Common myeloid progenitor, CD34-positive (primary cell): Measurements from ENCODE around the gene GRID2.

Source experiments
- CTCF ChIA-PET: fragments of 350-600 bp; sonication (Branson Sonifier 250); formaldehyde crosslinking; loops from one replicate; lab custom pipeline; 2021; ENCODE audit warnings: antibody characterized with exemption; lab: Charles Lee
- POLR2A ChIA-PET: fragments of 350-600 bp; sonication (Branson Sonifier 250); formaldehyde crosslinking; loops from one replicate; lab custom pipeline; 2021; ENCODE audit warnings: antibody characterized with exemption; lab: Charles Lee
- DNase-seq, 3 donors: peaks; one replicate each; pipeline versions ENCODE4 v3.0.0 to v3.0.0-alpha.2; 2013
- H3K27ac ChIP-seq, 2 experiments: 1 replicate in 1 of 2; 2 replicates in 1 of 2; pipeline ENCODE4 v1.7.0; 2013; ENCODE audit warnings: inconsistent platforms in 2 of 2, low read length in 2 of 2, mild to moderate bottlenecking in 2 of 2, low read depth in 1 of 2, moderate library complexity in 1 of 2; ENCODE audit not compliant: severe bottlenecking in 2 of 2, insufficient read depth in 1 of 2, poor library complexity in 1 of 2
- H3K27me3 ChIP-seq, 5 experiments: replicated peaks in 2 of 5; 1 replicate in 3 of 5; 2 replicates in 2 of 5; pipeline versions ENCODE4 v1.6.1 to v1.7.0; 2013; ENCODE audit warnings: low read length in 4 of 5, mild to moderate bottlenecking in 2 of 5, moderate library complexity in 2 of 5, inconsistent platforms in 1 of 5; ENCODE audit not compliant: insufficient read depth in 5 of 5, control insufficient read depth in 4 of 5
- H3K36me3 ChIP-seq, 4 experiments: 1 replicate in 2 of 4; 2 replicates in 2 of 4; pipeline versions ENCODE4 v1.6.1 to v1.7.0; 2013; ENCODE audit warnings: low read length in 3 of 4, control low read depth in 1 of 4, mild to moderate bottlenecking in 1 of 4; ENCODE audit not compliant: control insufficient read depth in 4 of 4, insufficient read depth in 4 of 4
- H3K4me1 ChIP-seq, 4 experiments: 1 replicate in 3 of 4; 2 replicates in 1 of 4; pipeline versions ENCODE4 v1.6.1 to v1.7.1; 2013; ENCODE audit warnings: low read length in 3 of 4, mild to moderate bottlenecking in 3 of 4, control low read depth in 1 of 4, inconsistent platforms in 1 of 4, moderate library complexity in 1 of 4; ENCODE audit not compliant: control insufficient read depth in 4 of 4, insufficient read depth in 4 of 4; ENCODE audit errors: control extremely low read depth in 1 of 4
- H3K4me3 ChIP-seq, 7 experiments: 1 replicate in 4 of 7; 2 replicates in 3 of 7; pipeline versions ENCODE4 v1.5.1 to v1.7.0; 2013; ENCODE audit warnings: mild to moderate bottlenecking in 7 of 7, low read length in 6 of 7, moderate library complexity in 6 of 7, inconsistent platforms in 2 of 7, low read depth in 2 of 7, control low read depth in 1 of 7; ENCODE audit not compliant: insufficient read depth in 4 of 7, control insufficient read depth in 1 of 7; ENCODE audit errors: extremely low read depth in 1 of 7
- H3K9me3 ChIP-seq, 5 experiments: 1 replicate in 4 of 5; 2 replicates in 1 of 5; pipeline versions ENCODE4 v1.6.1 to v1.7.1; 2013; ENCODE audit warnings: low read length in 4 of 5, mild to moderate bottlenecking in 2 of 5, inconsistent platforms in 1 of 5, low read depth in 1 of 5, moderate library complexity in 1 of 5; ENCODE audit not compliant: control insufficient read depth in 4 of 5, insufficient read depth in 2 of 5; ENCODE audit errors: control extremely low read depth in 1 of 5
- WGBS: methylation state at CpG from one replicate; pipeline ENCODE4 v1.1.5; 2013; ENCODE audit not compliant: insufficient coverage; 5-methylcytosine and 5-hydroxymethylcytosine counted together

The GRID2 gene

DNA sequence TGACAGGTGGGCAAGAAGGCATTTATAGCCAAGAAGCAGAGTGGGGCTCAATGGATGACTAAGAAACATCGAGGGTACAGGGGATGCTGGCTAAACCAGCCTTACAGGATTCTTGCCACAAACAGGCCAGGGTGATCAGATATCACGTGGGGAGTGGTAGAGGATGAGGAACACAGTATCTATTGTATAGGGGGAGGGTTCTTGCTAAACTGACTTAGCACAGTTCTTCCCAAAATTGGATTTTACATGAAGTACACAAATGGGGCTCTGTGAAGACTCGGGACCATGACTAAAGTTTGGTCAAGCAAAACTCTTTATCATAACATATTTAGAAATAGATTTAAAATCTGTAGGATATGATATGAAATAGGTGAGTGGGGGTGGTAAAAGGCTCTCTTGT, 1380.8 kb downstream of the GRID2 start:
- Histone ChIP-seq H3K27ac (no peak overlapping the region), H3K4me1 (no peaks in the 10 kb centered on the region), H3K36me3 (no peaks in the 10 kb centered on the region), H3K4me3 (no peak overlapping the region), H3K27me3 (peaks cover 0 to 1% (median 0%) of the 10 kb centered on the region in 5 experiments), H3K9me3 (no peaks in the 10 kb centered on the region)
- 80% methylated on average over 1 of the region's 3 CpGs for WGBS
- ChIA-PET CTCF (no interaction called here), POLR2A (no interaction called here)
- no peak for DNase-seq

DNA sequence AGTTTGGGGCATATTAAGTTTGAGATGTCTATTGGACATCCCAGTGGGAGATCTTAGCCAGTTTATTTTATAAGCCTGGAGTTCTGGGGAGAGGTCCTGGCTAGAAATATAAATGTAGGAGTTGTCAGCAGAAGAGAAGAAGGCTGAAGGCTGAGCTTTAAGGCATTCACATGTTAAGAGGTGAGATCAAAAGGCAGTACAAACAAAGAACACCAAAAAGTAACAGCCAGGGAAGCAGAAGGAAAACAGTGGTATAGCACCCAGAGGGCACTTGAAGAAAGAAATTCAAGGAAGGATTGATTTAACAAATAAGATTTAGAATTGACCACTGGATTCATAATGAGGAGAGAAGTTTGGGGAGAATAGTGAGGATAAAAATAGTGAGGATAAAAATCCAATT, 1383.5 kb downstream of the GRID2 start:
- no peaks in the 10 kb centered on the region for H3K9me3 ChIP-seq
- no peak for DNase-seq
- no peak overlapping the region for H3K4me3 ChIP-seq
- H3K27ac ChIP-seq, result no peak overlapping the region
- H3K27me3 ChIP-seq, result peaks cover 0 to 1% (median 0%) of the 10 kb centered on the region in 5 experiments
- H3K4me1 ChIP-seq, result no peaks in the 10 kb centered on the region
- POLR2A ChIA-PET, result no interaction called here
- no peaks in the 10 kb centered on the region for H3K36me3 ChIP-seq
- CTCF ChIA-PET, result no interaction called here

DNA sequence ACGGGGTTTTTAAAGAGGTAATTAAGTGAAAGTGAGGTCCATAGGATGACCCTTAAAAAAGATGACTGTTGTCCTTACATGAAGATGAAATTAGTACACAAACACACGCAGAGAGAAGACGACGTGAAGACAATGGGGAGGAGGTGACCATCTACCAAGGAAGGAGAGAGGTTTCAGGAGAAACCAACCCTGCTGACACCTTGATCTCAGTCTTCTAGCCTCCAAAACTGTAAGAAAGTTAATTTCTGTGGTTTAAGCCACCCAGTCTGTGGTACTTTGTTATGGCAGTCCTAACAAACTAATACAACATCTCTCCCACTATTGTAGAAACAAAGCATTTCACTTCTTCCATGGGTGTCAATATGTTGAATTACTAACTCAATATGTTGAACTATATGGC, 1385.2 kb downstream of the GRID2 start:
- Histone ChIP-seq H3K9me3 (no peaks in the 10 kb centered on the region), H3K4me3 (no peak overlapping the region), H3K4me1 (no peaks in the 10 kb centered on the region), H3K27me3 (peaks cover 0 to 1% (median 0%) of the 10 kb centered on the region in 5 experiments), H3K27ac (no peak overlapping the region), H3K36me3 (no peaks in the 10 kb centered on the region)
- 96% methylated on average over 4 of the region's 4 CpGs for WGBS
- DNase-seq, result no peak
- POLR2A ChIA-PET, result no interaction called here
- CTCF ChIA-PET, result no interaction called here

DNA sequence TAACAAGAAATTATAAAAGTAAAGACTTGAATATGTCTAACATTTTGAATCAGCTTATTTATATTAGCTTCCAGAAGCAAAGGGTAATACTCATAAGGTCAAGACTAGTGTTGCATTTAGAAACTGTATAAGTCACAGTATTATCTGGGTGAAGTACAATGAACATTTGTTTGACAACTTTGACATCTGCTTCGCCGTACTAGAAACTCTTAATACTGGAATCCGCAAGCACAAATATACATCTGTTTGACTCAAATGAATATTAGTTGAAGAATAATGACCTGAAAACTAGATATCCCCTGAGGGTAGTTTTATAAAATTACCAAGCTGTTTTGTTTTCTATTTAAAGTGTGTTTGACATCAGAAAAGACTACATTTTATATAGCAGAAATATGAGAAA, 1389.4 kb downstream of the GRID2 start:
- no CpG with 5 or more reads among the region's 3 CpGs for WGBS
- Histone ChIP-seq H3K9me3 (no peaks in the 10 kb centered on the region), H3K27me3 (peaks cover 0 to 1% (median 0%) of the 10 kb centered on the region in 5 experiments), H3K27ac (no peak overlapping the region), H3K36me3 (no peaks in the 10 kb centered on the region), H3K4me1 (no peaks in the 10 kb centered on the region), H3K4me3 (no peak overlapping the region)
- CTCF ChIA-PET, result no interaction called here
- POLR2A ChIA-PET, result no interaction called here
- DNase-seq, result no peak

DNA sequence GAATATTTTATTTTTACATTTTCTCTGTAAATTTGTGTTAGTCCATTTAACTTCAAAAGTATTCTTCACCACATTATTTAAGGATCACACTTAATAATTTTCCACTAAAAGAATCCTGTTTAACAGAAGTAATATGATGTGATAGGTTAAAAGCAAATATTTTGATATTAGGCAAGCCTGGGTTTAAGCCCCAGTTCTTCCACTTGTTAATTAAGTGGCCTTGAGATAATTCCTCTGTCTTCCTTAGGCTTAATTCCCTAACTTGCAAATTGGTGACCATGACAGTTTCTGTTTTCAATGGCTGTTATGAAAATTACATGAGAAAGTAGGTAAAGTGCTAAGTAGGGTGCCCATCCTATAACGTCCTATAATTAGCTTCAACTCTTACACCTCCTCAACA, 1394.9 kb downstream of the GRID2 start:
- POLR2A ChIA-PET, result no interaction called here
- Histone ChIP-seq H3K27ac (no peak overlapping the region), H3K36me3 (no peaks in the 10 kb centered on the region), H3K27me3 (no peaks in the 10 kb centered on the region), H3K4me3 (no peak overlapping the region), H3K9me3 (no peaks in the 10 kb centered on the region), H3K4me1 (no peaks in the 10 kb centered on the region)
- WGBS, result no CpG with 5 or more reads among the region's 1 CpG
- no peak for DNase-seq
- CTCF ChIA-PET, result no interaction called here

DNA sequence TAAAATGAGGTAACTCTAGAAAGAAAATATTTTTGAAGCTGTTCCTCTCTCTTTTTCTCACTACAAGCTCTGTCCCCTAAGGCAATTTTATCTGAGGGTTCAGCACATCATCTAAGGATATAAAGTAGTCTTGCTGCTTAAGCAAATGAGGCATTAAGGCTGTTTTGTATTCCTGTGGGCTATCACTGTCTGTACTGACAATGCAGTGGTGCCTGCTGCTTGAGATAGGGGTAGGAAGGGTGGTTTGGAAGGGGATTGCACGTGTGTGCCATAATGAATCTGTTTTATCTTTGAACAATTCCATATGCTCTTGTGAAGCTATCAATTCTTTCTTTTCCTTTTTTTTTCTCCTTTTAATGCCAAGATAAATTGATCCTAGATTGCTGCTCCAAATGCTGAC, 1396.8 kb downstream of the GRID2 start:
- CTCF ChIA-PET, result interaction anchor here (0.6 kb wide), 1 partner anchor 24 kb away, joined by 3 read pairs; no protein-coding TSS in a partner anchor
- POLR2A ChIA-PET, result no interaction called here
- Histone ChIP-seq H3K9me3 (no peaks in the 10 kb centered on the region), H3K36me3 (no peaks in the 10 kb centered on the region), H3K4me3 (no peak overlapping the region), H3K27me3 (no peaks in the 10 kb centered on the region), H3K27ac (no peak overlapping the region), H3K4me1 (no peaks in the 10 kb centered on the region)
- WGBS, result no CpG with 5 or more reads among the region's 1 CpG
- DNase-seq, result no peak

DNA sequence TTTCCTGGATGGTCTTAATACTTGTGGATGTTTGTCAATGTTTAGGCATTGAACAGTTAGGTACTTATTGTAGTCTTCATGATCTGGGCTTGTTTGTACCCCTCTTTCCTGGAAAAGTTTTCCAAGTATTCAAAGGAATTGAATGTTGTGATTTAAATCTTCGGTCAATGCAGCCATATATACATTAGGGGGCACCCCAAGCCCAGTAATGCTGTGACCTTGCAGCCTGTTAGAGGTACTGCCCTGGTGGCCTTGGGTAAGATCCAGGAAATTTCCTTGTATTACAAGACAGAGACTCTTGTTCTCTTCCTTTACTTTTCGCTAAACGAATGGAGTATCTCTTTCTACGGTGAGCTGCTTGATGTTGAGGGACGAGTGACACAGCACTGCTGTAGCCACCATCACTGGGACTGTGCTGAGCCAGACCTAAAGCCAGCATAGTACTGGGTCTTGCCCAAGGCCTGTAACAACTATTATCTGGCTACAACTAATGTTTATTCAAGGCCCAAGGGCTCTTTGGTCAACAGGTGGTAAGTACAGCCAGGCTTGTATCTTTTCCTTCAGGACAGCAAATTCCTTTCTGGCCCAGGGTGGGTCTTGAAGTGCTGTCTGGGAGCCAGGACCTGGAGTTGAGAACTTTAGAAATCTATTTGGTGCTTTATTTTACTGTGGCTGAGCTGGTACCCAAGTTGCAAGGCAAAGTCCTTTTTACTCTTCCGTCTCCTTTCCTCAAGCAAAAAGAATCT, 1406.5 kb downstream of the GRID2 start:
- DNase-seq, result peak in 2 of 3 donors; percentile 4 to 5
- POLR2A ChIA-PET, result no interaction called here
- no peak overlapping the region for H3K4me3 ChIP-seq
- no peaks in the 10 kb centered on the region for H3K4me1 ChIP-seq
- H3K9me3 ChIP-seq, result no peaks in the 10 kb centered on the region
- H3K27me3 ChIP-seq, result no peaks in the 10 kb centered on the region
- H3K27ac ChIP-seq, result no peak overlapping the region
- no peaks in the 10 kb centered on the region for H3K36me3 ChIP-seq
- 93% methylated on average over 5 of the region's 6 CpGs for WGBS
- CTCF ChIA-PET, result no interaction called here
